ENCODE data around the gene PPDPF. TPM values are rescaled to one million over a fixed set of nuclear protein-coding genes. Genes with fewer than 3 reads are reported as not detected.

PPDPF gene
- total and polyA plus RNA-seq, 9 donors = 47.3 to 370 (median 186) TPM

GRCh38 chr20:63565021-63565698, 44.6 kb downstream of the PPDPF start:
- Histone ChIP-seq H3K36me3 (ENCODE audit: control insufficient read depth, insufficient read depth, low read length) (peaks cover 87% of the 10 kb centered on the region), H3K9me3 (replicated peaks; ENCODE audit: control insufficient read depth, low read depth, low read length) (no peaks in the 10 kb centered on the region), H3K4me1 (ENCODE audit: control insufficient read depth, insufficient read depth, low read length) (peaks cover 14% of the 10 kb centered on the region), H3K4me3 (ENCODE audit: low read length) (no peak overlapping the region), H3K27ac (ENCODE audit: low read length) (no peak overlapping the region), H3K27me3 (ENCODE audit: control insufficient read depth, insufficient read depth, low read length) (no peaks in the 10 kb centered on the region)
- 93% methylated on average over 61 of the region's 61 CpGs for WGBS (ENCODE audit: insufficient coverage)
- no peak for DNase-seq

- no peak for DNase-seq
- no peaks in the 10 kb centered on the region for H3K27me3 ChIP-seq (ENCODE audit: control insufficient read depth, insufficient read depth, low read length)
- peaks cover 17% of the 10 kb centered on the region for H3K4me1 ChIP-seq (ENCODE audit: control insufficient read depth, insufficient read depth, low read length)
- no peaks in the 10 kb centered on the region for H3K9me3 ChIP-seq (replicated peaks; ENCODE audit: control insufficient read depth, low read depth, low read length)
- H3K36me3 ChIP-seq (ENCODE audit: control insufficient read depth, insufficient read depth, low read length) = peaks cover 83% of the 10 kb centered on the region
- WGBS (ENCODE audit: insufficient coverage) = 89% methylated on average over 43 of the region's 43 CpGs
- H3K4me3 ChIP-seq (ENCODE audit: low read length) = no peak overlapping the region
- H3K27ac ChIP-seq (ENCODE audit: low read length) = no peak overlapping the region
Measured at GRCh38 chr20:63565699-63566335, 45.3 kb downstream of the PPDPF start.

GRCh38 chr20:63566395-63567135, 46.0 kb downstream of the PPDPF start:
- Histone ChIP-seq H3K4me3 (ENCODE audit: low read length) (no peak overlapping the region), H3K27me3 (ENCODE audit: control insufficient read depth, insufficient read depth, low read length) (no peaks in the 10 kb centered on the region), H3K36me3 (ENCODE audit: control insufficient read depth, insufficient read depth, low read length) (peaks cover 76% of the 10 kb centered on the region), H3K4me1 (ENCODE audit: control insufficient read depth, insufficient read depth, low read length) (peaks cover 18% of the 10 kb centered on the region), H3K27ac (ENCODE audit: low read length) (no peak overlapping the region), H3K9me3 (replicated peaks; ENCODE audit: control insufficient read depth, low read depth, low read length) (no peaks in the 10 kb centered on the region)
- WGBS (ENCODE audit: insufficient coverage) = 87% methylated on average over 44 of the region's 46 CpGs
- DNase-seq = no peak

- no peak for DNase-seq
- Histone ChIP-seq H3K4me3 (ENCODE audit: low read length) (no peak overlapping the region), H3K27me3 (ENCODE audit: control insufficient read depth, insufficient read depth, low read length) (no peaks in the 10 kb centered on the region), H3K36me3 (ENCODE audit: control insufficient read depth, insufficient read depth, low read length) (peaks cover 75% of the 10 kb centered on the region), H3K4me1 (ENCODE audit: control insufficient read depth, insufficient read depth, low read length) (peaks cover 18% of the 10 kb centered on the region), H3K9me3 (replicated peaks; ENCODE audit: control insufficient read depth, low read depth, low read length) (no peaks in the 10 kb centered on the region), H3K27ac (ENCODE audit: low read length) (no peak overlapping the region)
- WGBS (ENCODE audit: insufficient coverage) = 90% methylated on average over 22 of the region's 22 CpGs
Measured at GRCh38 chr20:63567136-63567385, 46.5 kb downstream of the PPDPF start.

- no peak overlapping the region for H3K4me3 ChIP-seq (ENCODE audit: low read length)
Measured at GRCh38 chr20:63567386-63568169, 47.0 kb downstream of the PPDPF start.

GRCh38 chr20:63568170-63568981, 47.8 kb downstream of the PPDPF start:
- H3K36me3 ChIP-seq (ENCODE audit: control insufficient read depth, insufficient read depth, low read length) = peaks cover 72% of the 10 kb centered on the region
- 82% methylated on average over 38 of the region's 43 CpGs for WGBS (ENCODE audit: insufficient coverage)
- H3K4me3 ChIP-seq (ENCODE audit: low read length) = no peak overlapping the region

More at GRCh38 chr20:63567386-63568169, 47.0 kb downstream of the PPDPF start:
- peaks cover 75% of the 10 kb centered on the region for H3K36me3 ChIP-seq (ENCODE audit: control insufficient read depth, insufficient read depth, low read length)
- WGBS (ENCODE audit: insufficient coverage) = 85% methylated on average over 33 of the region's 37 CpGs
- peak; percentile 51 for DNase-seq
- H3K4me1 ChIP-seq (ENCODE audit: control insufficient read depth, insufficient read depth, low read length) = peaks cover 18% of the 10 kb centered on the region
- no peak overlapping the region for H3K27ac ChIP-seq (ENCODE audit: low read length)
- no peaks in the 10 kb centered on the region for H3K9me3 ChIP-seq (replicated peaks; ENCODE audit: control insufficient read depth, low read depth, low read length)
- H3K27me3 ChIP-seq (ENCODE audit: control insufficient read depth, insufficient read depth, low read length) = no peaks in the 10 kb centered on the region

GRCh38 chr20:63568986-63569949, 48.7 kb downstream of the PPDPF start:
- peaks cover 63% of the 10 kb centered on the region for H3K36me3 ChIP-seq (ENCODE audit: control insufficient read depth, insufficient read depth, low read length)
- WGBS (ENCODE audit: insufficient coverage) = 71% methylated on average over 43 of the region's 46 CpGs

More at GRCh38 chr20:63568170-63568981, 47.8 kb downstream of the PPDPF start:
- no peak for DNase-seq
- no peaks in the 10 kb centered on the region for H3K9me3 ChIP-seq (replicated peaks; ENCODE audit: control insufficient read depth, low read depth, low read length)
- H3K4me1 ChIP-seq (ENCODE audit: control insufficient read depth, insufficient read depth, low read length) = peaks cover 25% of the 10 kb centered on the region
- H3K27ac ChIP-seq (ENCODE audit: low read length) = no peak overlapping the region
- H3K27me3 ChIP-seq (ENCODE audit: control insufficient read depth, insufficient read depth, low read length) = no peaks in the 10 kb centered on the region

GRCh38 chr20:63570281-63571086, 49.9 kb downstream of the PPDPF start:
- H3K27ac ChIP-seq (ENCODE audit: low read length) = no peak overlapping the region
- peaks cover 3% of the 10 kb centered on the region for H3K27me3 ChIP-seq (ENCODE audit: control insufficient read depth, insufficient read depth, low read length)
- H3K36me3 ChIP-seq (ENCODE audit: control insufficient read depth, insufficient read depth, low read length) = peaks cover 51% of the 10 kb centered on the region
- WGBS (ENCODE audit: insufficient coverage) = 78% methylated on average over 24 of the region's 28 CpGs
- peaks cover 36% of the 10 kb centered on the region for H3K4me1 ChIP-seq (ENCODE audit: control insufficient read depth, insufficient read depth, low read length)
- no peak for DNase-seq
- no peaks in the 10 kb centered on the region for H3K9me3 ChIP-seq (replicated peaks; ENCODE audit: control insufficient read depth, low read depth, low read length)
- no peak overlapping the region for H3K4me3 ChIP-seq (ENCODE audit: low read length)

More at GRCh38 chr20:63568986-63569949, 48.7 kb downstream of the PPDPF start:
- Histone ChIP-seq H3K27me3 (ENCODE audit: control insufficient read depth, insufficient read depth, low read length) (no peaks in the 10 kb centered on the region), H3K4me3 (ENCODE audit: low read length) (no peak overlapping the region), H3K27ac (ENCODE audit: low read length) (no peak overlapping the region), H3K4me1 (ENCODE audit: control insufficient read depth, insufficient read depth, low read length) (peaks cover 30% of the 10 kb centered on the region), H3K9me3 (replicated peaks; ENCODE audit: control insufficient read depth, low read depth, low read length) (no peaks in the 10 kb centered on the region)
- DNase-seq = peak; percentile 51

All from muscle of leg (tissue), 11 donors.